IMR-90 (cell line): ENCODE data around the gene PHF21B. TPM values are rescaled to one million over a fixed set of nuclear protein-coding genes. Genes with fewer than 3 reads are reported as not detected.

ENCODE experiments used
- ATAC-seq: fragments of 200-7000 bp; cut with Tn5 transposase; 2 replicates; pipeline ENCODE4 v1.9.1; 2020; ENCODE audit warnings: low read depth, mild to moderate bottlenecking, moderate library complexity
- BruUV-seq: library from RNA; stranded (reverse); fragments of 400-500 nt; replicated peaks from 2 replicates; lab custom pipeline; 2021; lab: Mats Ljungman, UMichigan
- CTCF ChIA-PET: fragments of 300-600 bp; formaldehyde crosslinking; extraction: SDS; loops from one replicate; lab custom pipeline; 2021; ENCODE audit warnings: antibody characterized with exemption; lab: Yijun Ruan, JAX
- POLR2A ChIA-PET: fragments of 300-600 bp; sonication (Branson Sonifier 250); formaldehyde crosslinking; loops from one replicate; lab custom pipeline; 2022; ENCODE audit warnings: antibody characterized with exemption; ENCODE audit not compliant: unreplicated experiment; lab: Charles Lee
- DNase-seq: peaks from one replicate; pipeline ENCODE4 v3.0.0; 2013
- H2AFZ ChIP-seq: replicated peaks from 2 replicates; pipeline ENCODE3; 2013; ENCODE audit warnings: low read length, mild to moderate bottlenecking; ENCODE audit not compliant: poor library complexity
- H2AK5ac ChIP-seq: 2 replicates; pipeline ENCODE4 v1.6.1; 2013; ENCODE audit warnings: low read depth, low read length, inconsistent platforms
- H2AK9ac ChIP-seq: replicated peaks from 2 replicates; pipeline ENCODE3; 2013; ENCODE audit warnings: mild to moderate bottlenecking, low read depth, low read length, moderate library complexity; ENCODE audit not compliant: poor library complexity
- H2BK120ac ChIP-seq: 2 replicates; pipeline ENCODE4 v1.6.1; 2013; ENCODE audit warnings: low read depth, low read length, inconsistent platforms
- H2BK15ac ChIP-seq: 3 replicates; pipeline ENCODE4 v1.6.1; 2013; ENCODE audit warnings: low read depth, low read length, inconsistent platforms
- H2BK20ac ChIP-seq: 2 replicates; pipeline ENCODE4 v1.6.1; 2013; ENCODE audit warnings: low read depth, mild to moderate bottlenecking, inconsistent platforms, low read length, moderate library complexity
- H2BK5ac ChIP-seq: 2 replicates; pipeline ENCODE4 v1.6.1; 2013; ENCODE audit warnings: mild to moderate bottlenecking, low read depth, low read length, inconsistent platforms; ENCODE audit not compliant: poor library complexity, severe bottlenecking
- H3K14ac ChIP-seq: replicated peaks from 2 replicates; pipeline ENCODE4 v1.6.1; 2013; ENCODE audit warnings: low read depth, low read length, inconsistent platforms
- H3K18ac ChIP-seq: 2 replicates; pipeline ENCODE4 v1.6.1; 2013; ENCODE audit warnings: low read depth, low read length, control low read depth
- H3K23ac ChIP-seq: 2 replicates; pipeline ENCODE4 v1.6.1; 2013; ENCODE audit warnings: low read depth, low read length, inconsistent platforms
- H3K27ac ChIP-seq: 2 replicates; pipeline ENCODE4 v1.5.1; 2013; ENCODE audit warnings: mild to moderate bottlenecking, control low read depth, low read length; ENCODE audit not compliant: insufficient read depth
- H3K27me3 ChIP-seq: 2 replicates; pipeline ENCODE4 v1.6.1; 2013; ENCODE audit warnings: low read length; ENCODE audit not compliant: control insufficient read depth, insufficient read depth
- H3K36me3 ChIP-seq: 2 replicates; pipeline ENCODE4 v1.6.1; 2013; ENCODE audit warnings: low read length, mixed read lengths; ENCODE audit not compliant: control insufficient read depth, insufficient read depth
- H3K4ac ChIP-seq: 2 replicates; pipeline ENCODE4 v1.6.1; 2013; ENCODE audit warnings: low read depth, low read length, inconsistent platforms
- H3K4me1 ChIP-seq: 2 replicates; pipeline ENCODE4 v1.6.1; 2013; ENCODE audit warnings: low read length, mixed read lengths; ENCODE audit not compliant: control insufficient read depth, insufficient read depth
- H3K4me2 ChIP-seq: 2 replicates; pipeline ENCODE4 v1.6.1; 2013; ENCODE audit warnings: low read depth, mild to moderate bottlenecking, control low read depth, low read length, moderate library complexity
- H3K4me3 ChIP-seq: 2 replicates; pipeline ENCODE4 v1.5.1; 2013; ENCODE audit warnings: low read depth, mild to moderate bottlenecking, control low read depth, low read length, moderate library complexity; ENCODE audit not compliant: insufficient read depth
- H3K56ac ChIP-seq: 2 replicates; pipeline ENCODE4 v1.6.1; 2013; ENCODE audit warnings: low read length, inconsistent platforms; ENCODE audit not compliant: insufficient read depth; ENCODE audit errors: extremely low read depth
- H3K79me1 ChIP-seq, 2 experiments: 2 replicates each; pipeline ENCODE4 v1.6.1; 2013; ENCODE audit warnings: low read length in 2 of 2, inconsistent platforms in 1 of 2, low read depth in 1 of 2
- H3K9ac ChIP-seq: 2 replicates; pipeline ENCODE4 v1.6.1; 2013; ENCODE audit warnings: low read depth, low read length, control low read depth
- H3K9me1 ChIP-seq: 2 replicates; pipeline ENCODE4 v1.6.1; 2013; ENCODE audit warnings: low read length, inconsistent platforms; ENCODE audit not compliant: insufficient read depth
- H3K9me3 ChIP-seq: 2 replicates; pipeline ENCODE4 v1.6.1; 2013; ENCODE audit warnings: low read length; ENCODE audit not compliant: control insufficient read depth, insufficient read depth
- H4K20me1 ChIP-seq: 2 replicates; pipeline ENCODE4 v1.6.1; 2013; ENCODE audit warnings: low read length, inconsistent platforms; ENCODE audit not compliant: insufficient read depth
- H4K5ac ChIP-seq: 2 replicates; pipeline ENCODE4 v1.6.1; 2013; ENCODE audit warnings: mild to moderate bottlenecking, low read depth, low read length, control low read depth
- H4K8ac ChIP-seq, 2 experiments: 2 replicates each; pipeline ENCODE4 v1.6.1; 2013; ENCODE audit warnings: low read depth in 2 of 2, low read length in 2 of 2, control low read depth in 1 of 2, inconsistent platforms in 1 of 2
- H4K91ac ChIP-seq: 2 replicates; pipeline ENCODE4 v1.6.1; 2013; ENCODE audit warnings: low read depth, low read length, inconsistent platforms; ENCODE audit not compliant: insufficient read depth
- BHLHE40 ChIP-seq: fragments of 150-350 bp; IDR thresholded peaks from 2 replicates; pipeline ENCODE4 v1.6.1; 2016; ENCODE audit warnings: mild to moderate bottlenecking, low read depth, low read length
- CEBPB ChIP-seq: IDR thresholded peaks from 2 replicates; pipeline ENCODE4 v1.6.1; 2012; ENCODE audit warnings: low read depth, low read length, improper control_type of control experiment
- FOS ChIP-seq: fragments of 150-350 bp; IDR thresholded peaks from 2 replicates; pipeline ENCODE4 v1.6.1; 2016; ENCODE audit warnings: low read depth, low read length
- MAFK ChIP-seq: IDR thresholded peaks from 2 replicates; pipeline ENCODE4 v1.6.1; 2012; ENCODE audit warnings: low read depth, low read length, improper control_type of control experiment
- MAZ ChIP-seq: IDR thresholded peaks from 2 replicates; pipeline ENCODE4 v1.6.1; 2012; ENCODE audit warnings: low read depth, mild to moderate bottlenecking, low read length, improper control_type of control experiment, moderate library complexity, borderline replicate concordance
- MXI1 ChIP-seq: IDR thresholded peaks from 2 replicates; pipeline ENCODE4 v1.6.1; 2012; ENCODE audit warnings: low read depth, mild to moderate bottlenecking, low read length, moderate library complexity, borderline replicate concordance
- NFE2L2 ChIP-seq: fragments of 150-350 bp; IDR thresholded peaks from 2 replicates; pipeline ENCODE4 v1.6.1; 2016; ENCODE audit warnings: low read depth, mild to moderate bottlenecking, low read length
- POLR2A ChIP-seq: IDR thresholded peaks from 2 replicates; pipeline ENCODE4 v1.6.1; 2012; ENCODE audit warnings: mild to moderate bottlenecking, low read depth, low read length
- RAD21 ChIP-seq: IDR thresholded peaks from 2 replicates; pipeline ENCODE4 v1.6.1; 2012; ENCODE audit warnings: low read length, improper control_type of control experiment
- RCOR1 ChIP-seq: IDR thresholded peaks from 2 replicates; pipeline ENCODE4 v1.6.1; 2012; ENCODE audit warnings: mild to moderate bottlenecking, low read length, improper control_type of control experiment; ENCODE audit not compliant: insufficient replicate concordance
- RFX5 ChIP-seq: IDR thresholded peaks from 2 replicates; pipeline ENCODE4 v1.8.0; 2012; ENCODE audit warnings: low read depth, mild to moderate bottlenecking, low read length, moderate library complexity
- SMC3 ChIP-seq: fragments of 150-350 bp; IDR thresholded peaks from 2 replicates; pipeline ENCODE4 v1.6.1; 2016; ENCODE audit warnings: low read depth, mild to moderate bottlenecking, antibody characterized with exemption, low read length, moderate library complexity
- WGBS, 2 experiments: methylation state at CpG; one replicate each; pipeline versions ENCODE4 v1.1.5 to v1.1.7; 2013; ENCODE audit warnings: missing lambda C conversion rate in 2 of 2; ENCODE audit not compliant: insufficient read length in 1 of 2; ENCODE audit errors: extremely low coverage in 2 of 2; 5-methylcytosine and 5-hydroxymethylcytosine counted together
- dilution Hi-C: fragments of 300-500 bp; cut with HindIII; formaldehyde crosslinking; loops from one replicate; pipeline ENCODE4 v1.14.3; 2018; ENCODE audit warnings: low sequenced_read_pairs; ENCODE audit not compliant: unreplicated experiment
- in situ Hi-C: fragments of 300-500 bp; cut with MboI; formaldehyde crosslinking; loops from 3 replicates; pipeline ENCODE4 v1.14.3; 2019; ENCODE audit warnings: low sequenced_read_pairs, inconsistent platforms, mixed read lengths
- intact Hi-C: fragments of 100-400 bp; cut with micrococcal nuclease; formaldehyde crosslinking; loops from 2 replicates; pipeline ENCODE4 v1.10.0; 2022
- polyA plus RNA-seq, 3 experiments: library from polyadenylated mRNA; depleted of rRNA; stranded (reverse); fragments of >200 nt; gene quantifications; 2 replicates each; pipeline ENCODE4 v1.2.3, GENCODE V29; 2012; ENCODE audit warnings: low replicate concordance in 1 of 3
- total RNA-seq: library from RNA; depleted of rRNA; stranded (reverse); fragments of >200 nt; gene quantifications from 2 replicates; pipeline ENCODE4 v1.2.3, GENCODE V29; 2012
- TF ChIP-seq, protein P1 (sequence below): conservative IDR thresholded peaks from 2 replicates; pipeline ENCODE4 v1.5.1; 2012; ENCODE audit warnings: mild to moderate bottlenecking, low read depth, low read length, improper control_type of control experiment
- TF ChIP-seq, protein P2 (sequence below): fragments of 150-350 bp; IDR thresholded peaks from 2 replicates; pipeline ENCODE4 v1.6.1; 2017; ENCODE audit warnings: mild to moderate bottlenecking, antibody characterized with exemption, low read length, low read depth
- TF ChIP-seq, protein P3 (sequence below): fragments of 150-350 bp; IDR thresholded peaks from 2 replicates; pipeline ENCODE4 v1.6.1; 2016; ENCODE audit warnings: low read depth, mild to moderate bottlenecking, low read length, moderate library complexity, borderline replicate concordance

Gene PHF21B
- total and polyA plus RNA-seq, 2 of the 4 experiments (the other 2 are of a cell fraction), result 0.02 TPM; not detected in 1

DNA sequence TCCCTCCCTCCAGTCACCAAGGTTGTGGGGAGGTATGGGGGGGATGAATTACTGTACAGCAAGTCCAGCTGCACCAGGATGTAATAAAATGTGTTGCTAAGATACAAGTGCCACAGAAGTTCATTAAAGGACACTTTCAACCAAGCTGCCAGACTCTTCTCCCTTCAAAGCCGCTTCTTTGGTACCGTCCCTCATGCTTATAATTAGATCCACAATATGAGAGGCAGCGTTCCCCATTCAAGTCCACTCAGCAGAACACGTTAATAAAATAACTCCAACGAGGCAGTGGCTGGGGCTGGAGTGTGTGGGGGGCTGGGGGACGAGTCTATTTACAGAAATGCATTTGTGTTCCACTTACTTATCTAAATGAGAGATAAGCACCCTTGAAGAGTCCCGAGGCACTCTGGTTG is 14.7 kb downstream of the PHF21B start:
- whole genome bisulfite sequencing, 2 experiments, result 0% methylated on average over 1 of the region's 7 CpGs; no CpG with 5 or more reads in 1 of the 2 experiments
- no peak overlapping the region for H4K8ac ChIP-seq
- H3K23ac ChIP-seq, result no peak overlapping the region
- H3K9me1 ChIP-seq, result no peaks in the 10 kb centered on the region
- in situ Hi-C loops, result loop anchor here (25.0 kb wide), 1 partner anchor 567 kb away; no protein-coding TSS in a partner anchor
- no peak overlapping the region for H3K4me2 ChIP-seq
- POLR2A ChIA-PET, result no interaction called here
- H4K20me1 ChIP-seq, result no peaks in the 10 kb centered on the region
- H2BK5ac ChIP-seq, result no peak overlapping the region
- no peak overlapping the region for H3K14ac ChIP-seq
- ATAC-seq, result no peak
- H2BK120ac ChIP-seq, result no peak overlapping the region
- no peak overlapping the region for H4K91ac ChIP-seq
- no peak overlapping the region for H3K9ac ChIP-seq
- no peak overlapping the region for H3K4ac ChIP-seq
- CTCF ChIA-PET, result no interaction called here
- H3K18ac ChIP-seq, result no peak overlapping the region
- DNase-seq, result no peak
- no peak overlapping the region for H3K4me3 ChIP-seq
- H2BK20ac ChIP-seq, result no peak overlapping the region
- peaks cover 2% of the 10 kb centered on the region; the same call in 1 of the 2 replicates for H3K9me3 ChIP-seq
- no TSS peak for BruUV-seq
- H3K56ac ChIP-seq, result no peak overlapping the region
- no peaks in the 10 kb centered on the region for H3K79me1 ChIP-seq
- no peak overlapping the region for H2BK15ac ChIP-seq
- H2AFZ ChIP-seq, result no peak overlapping the region
- dilution Hi-C loops, result no loop called here
- no peak overlapping the region for H4K5ac ChIP-seq
- no peaks in the 10 kb centered on the region for H3K4me1 ChIP-seq
- H3K36me3 ChIP-seq, result no peaks in the 10 kb centered on the region
- H2AK9ac ChIP-seq, result no peak overlapping the region
- no peak overlapping the region for H2AK5ac ChIP-seq
- H3K27me3 ChIP-seq, result peaks cover 57% of the 10 kb centered on the region
- no peak for TF ChIP-seq BHLHE40
- no peak for TF ChIP-seq SMC3
- TF ChIP-seq, protein P1, sequence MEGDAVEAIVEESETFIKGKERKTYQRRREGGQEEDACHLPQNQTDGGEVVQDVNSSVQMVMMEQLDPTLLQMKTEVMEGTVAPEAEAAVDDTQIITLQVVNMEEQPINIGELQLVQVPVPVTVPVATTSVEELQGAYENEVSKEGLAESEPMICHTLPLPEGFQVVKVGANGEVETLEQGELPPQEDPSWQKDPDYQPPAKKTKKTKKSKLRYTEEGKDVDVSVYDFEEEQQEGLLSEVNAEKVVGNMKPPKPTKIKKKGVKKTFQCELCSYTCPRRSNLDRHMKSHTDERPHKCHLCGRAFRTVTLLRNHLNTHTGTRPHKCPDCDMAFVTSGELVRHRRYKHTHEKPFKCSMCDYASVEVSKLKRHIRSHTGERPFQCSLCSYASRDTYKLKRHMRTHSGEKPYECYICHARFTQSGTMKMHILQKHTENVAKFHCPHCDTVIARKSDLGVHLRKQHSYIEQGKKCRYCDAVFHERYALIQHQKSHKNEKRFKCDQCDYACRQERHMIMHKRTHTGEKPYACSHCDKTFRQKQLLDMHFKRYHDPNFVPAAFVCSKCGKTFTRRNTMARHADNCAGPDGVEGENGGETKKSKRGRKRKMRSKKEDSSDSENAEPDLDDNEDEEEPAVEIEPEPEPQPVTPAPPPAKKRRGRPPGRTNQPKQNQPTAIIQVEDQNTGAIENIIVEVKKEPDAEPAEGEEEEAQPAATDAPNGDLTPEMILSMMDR, result no peak
- TF ChIP-seq, protein P2, sequence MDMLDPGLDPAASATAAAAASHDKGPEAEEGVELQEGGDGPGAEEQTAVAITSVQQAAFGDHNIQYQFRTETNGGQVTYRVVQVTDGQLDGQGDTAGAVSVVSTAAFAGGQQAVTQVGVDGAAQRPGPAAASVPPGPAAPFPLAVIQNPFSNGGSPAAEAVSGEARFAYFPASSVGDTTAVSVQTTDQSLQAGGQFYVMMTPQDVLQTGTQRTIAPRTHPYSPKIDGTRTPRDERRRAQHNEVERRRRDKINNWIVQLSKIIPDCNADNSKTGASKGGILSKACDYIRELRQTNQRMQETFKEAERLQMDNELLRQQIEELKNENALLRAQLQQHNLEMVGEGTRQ, result no peak
- TF ChIP-seq MXI1, result no peak
- TF ChIP-seq, protein P3, sequence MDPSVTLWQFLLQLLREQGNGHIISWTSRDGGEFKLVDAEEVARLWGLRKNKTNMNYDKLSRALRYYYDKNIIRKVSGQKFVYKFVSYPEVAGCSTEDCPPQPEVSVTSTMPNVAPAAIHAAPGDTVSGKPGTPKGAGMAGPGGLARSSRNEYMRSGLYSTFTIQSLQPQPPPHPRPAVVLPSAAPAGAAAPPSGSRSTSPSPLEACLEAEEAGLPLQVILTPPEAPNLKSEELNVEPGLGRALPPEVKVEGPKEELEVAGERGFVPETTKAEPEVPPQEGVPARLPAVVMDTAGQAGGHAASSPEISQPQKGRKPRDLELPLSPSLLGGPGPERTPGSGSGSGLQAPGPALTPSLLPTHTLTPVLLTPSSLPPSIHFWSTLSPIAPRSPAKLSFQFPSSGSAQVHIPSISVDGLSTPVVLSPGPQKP, result no peak
- no peak for TF ChIP-seq RFX5
- no peak for TF ChIP-seq RAD21
- no peak for TF ChIP-seq CEBPB
- TF ChIP-seq MAZ, result no peak
- no peak for TF ChIP-seq NFE2L2
- TF ChIP-seq POLR2A, result no peak
- no peak for TF ChIP-seq MAFK
- TF ChIP-seq RCOR1, result no peak
- TF ChIP-seq FOS, result no peak
- intact Hi-C loops, result no loop called here
- no peak overlapping the region for H3K27ac ChIP-seq
